ENCODE data around the gene KCNK7. TPM values are rescaled to one million over a fixed set of nuclear protein-coding genes. Genes with fewer than 3 reads are reported as not detected.

The KCNK7 gene
- total RNA-seq, 1 donor from 2014 or later = 0.43 TPM

GRCh38 chr11:65613091-65613928 lies 17.7 kb upstream of the KCNK7 start:
- ATAC-seq (no peak), DNase-seq (ENCODE audit: missing footprints) (no peak)
- intact Hi-C loops (cut with DNase I) = no loop called here

- ATAC-seq (no peak), DNase-seq (ENCODE audit: missing footprints) (no peak)
- intact Hi-C loops (cut with DNase I) = no loop called here
These were observed 17.1 kb upstream of the KCNK7 start for GRCh38 chr11:65612691-65613090.

GRCh38 chr11:65611758-65612603 lies 16.4 kb upstream of the KCNK7 start:
- DNase-seq (ENCODE audit: missing footprints) (no peak), ATAC-seq (no peak)
- intact Hi-C loops (cut with DNase I) = no loop called here

GRCh38 chr11:65611028-65611757 lies 15.6 kb upstream of the KCNK7 start:
- intact Hi-C loops (cut with DNase I) = no loop called here
- ATAC-seq = no peak

GRCh38 chr11:65610404-65610803 lies 14.8 kb upstream of the KCNK7 start:
- ATAC-seq (no peak), DNase-seq (ENCODE audit: missing footprints) (no peak)
- intact Hi-C loops (cut with DNase I) = no loop called here

More at GRCh38 chr11:65611028-65611757, 15.6 kb upstream of the KCNK7 start:
- peak; percentile 88 for DNase-seq (ENCODE audit: missing footprints)

GRCh38 chr11:65609665-65610064 lies 14.1 kb upstream of the KCNK7 start:
- intact Hi-C loops (cut with DNase I) = no loop called here
- DNase-seq (ENCODE audit: missing footprints) (no peak), ATAC-seq (no peak)

- DNase-seq (ENCODE audit: missing footprints) (no peak), ATAC-seq (no peak)
- intact Hi-C loops (cut with DNase I) = no loop called here
These were observed 13.6 kb upstream of the KCNK7 start for GRCh38 chr11:65609229-65609628.

GRCh38 chr11:65607614-65608426 lies 12.2 kb upstream of the KCNK7 start:
- DNase-seq (ENCODE audit: missing footprints) (no peak), ATAC-seq (no peak)
- intact Hi-C loops (cut with DNase I) = no loop called here

GRCh38 chr11:65606876-65607613 lies 11.4 kb upstream of the KCNK7 start:
- intact Hi-C loops (cut with DNase I) = no loop called here
- ATAC-seq (peak; percentile 98), DNase-seq (ENCODE audit: missing footprints) (peak; percentile 95)

- ATAC-seq (no peak), DNase-seq (ENCODE audit: missing footprints) (peak; percentile 50)
- intact Hi-C loops (cut with DNase I) = no loop called here
These were observed 8.7 kb upstream of the KCNK7 start for GRCh38 chr11:65604258-65604657.

GRCh38 chr11:65599955-65600246 lies 4.3 kb upstream of the KCNK7 start:
- DNase-seq (ENCODE audit: missing footprints) (no peak), ATAC-seq (no peak)
- intact Hi-C loops (cut with DNase I) = no loop called here

GRCh38 chr11:65599216-65599954 lies 3.8 kb upstream of the KCNK7 start:
- intact Hi-C loops (cut with DNase I) = no loop called here
- ATAC-seq (no peak), DNase-seq (ENCODE audit: missing footprints) (peak; percentile 41)

GRCh38 chr11:65598258-65598699 lies 2.7 kb upstream of the KCNK7 start:
- ATAC-seq = no peak
- intact Hi-C loops (cut with DNase I) = no loop called here
- DNase-seq (ENCODE audit: missing footprints) = peak; percentile 37

GRCh38 chr11:65596520-65596919 lies 920 bp upstream of the KCNK7 start:
- intact Hi-C loops (cut with DNase I) = no loop called here
- ATAC-seq (no peak), DNase-seq (ENCODE audit: missing footprints) (peak; percentile 5)

- intact Hi-C loops (cut with DNase I) = no loop called here
- ATAC-seq (no peak), DNase-seq (ENCODE audit: missing footprints) (peak; percentile 9)
These were observed 469 bp downstream of the KCNK7 start for GRCh38 chr11:65595131-65595530.

GRCh38 chr11:65593518-65594414 lies 1.8 kb downstream of the KCNK7 start:
- intact Hi-C loops (cut with DNase I) = no loop called here
- DNase-seq (ENCODE audit: missing footprints) (peak; percentile 69), ATAC-seq (peak; percentile 40)
